ENCODE results near the gene PID1.
"Not testable (repeated sequence)": the region's sequence is repeated elsewhere in the genome, so short reads cannot be mapped to it uniquely, and the experiment has no call there.

The PID1 gene

GRCh38 chr2:229101314-229101713 lies 169.8 kb downstream of the PID1 start:
- DNase-seq: no peak

GRCh38 chr2:229099231-229099630 lies 171.9 kb downstream of the PID1 start:
- DNase-seq: no peak

GRCh38 chr2:229098801-229099200 lies 172.3 kb downstream of the PID1 start:
- DNase-seq: no peak

- DNase-seq: no peak
Measured at GRCh38 chr2:229096409-229097066, 174.5 kb downstream of the PID1 start.

- no peak for DNase-seq
Measured at GRCh38 chr2:229095472-229095871, 175.6 kb downstream of the PID1 start.

- no peak for DNase-seq
Measured at GRCh38 chr2:229090225-229090624, 180.9 kb downstream of the PID1 start.

- DNase-seq: no peak
Measured at GRCh38 chr2:229089776-229090175, 181.3 kb downstream of the PID1 start.

- DNase-seq: no peak
Measured at GRCh38 chr2:229088966-229089700, 182.0 kb downstream of the PID1 start.

GRCh38 chr2:229088517-229088913 lies 182.6 kb downstream of the PID1 start:
- no peak for DNase-seq

- DNase-seq: no peak
Measured at GRCh38 chr2:229087843-229088516, 183.1 kb downstream of the PID1 start.

- no peak for DNase-seq
Measured at GRCh38 chr2:229087267-229087666, 183.8 kb downstream of the PID1 start.

- DNase-seq: no peak
Measured at GRCh38 chr2:229085439-229085838, 185.6 kb downstream of the PID1 start.

GRCh38 chr2:229084447-229084846 lies 186.6 kb downstream of the PID1 start:
- DNase-seq: no peak

GRCh38 chr2:229083606-229084340 lies 187.3 kb downstream of the PID1 start:
- DNase-seq: no peak

- no peak for DNase-seq
Measured at GRCh38 chr2:229081411-229081810, 189.7 kb downstream of the PID1 start.

- DNase-seq: no peak
Measured at GRCh38 chr2:229080172-229080571, 190.9 kb downstream of the PID1 start.

- DNase-seq: not testable (repeated sequence)
Measured at GRCh38 chr2:229076886-229077285, 194.2 kb downstream of the PID1 start.

- DNase-seq: no peak
Measured at GRCh38 chr2:229073935-229074334, 197.2 kb downstream of the PID1 start.

GRCh38 chr2:229071292-229071976 lies 199.7 kb downstream of the PID1 start:
- DNase-seq: no peak

GRCh38 chr2:229066121-229066715 lies 204.9 kb downstream of the PID1 start:
- DNase-seq: no peak

GRCh38 chr2:229064749-229065148 lies 206.3 kb downstream of the PID1 start:
- no peak for DNase-seq

- no peak for DNase-seq
Measured at GRCh38 chr2:229060147-229060546, 210.9 kb downstream of the PID1 start.
